IMR-90 (cell line): ENCODE measurements around the gene CTCF. TPM values are rescaled to one million over a fixed set of nuclear protein-coding genes. Genes with fewer than 3 reads are reported as not detected.

Experiments used
- ATAC-seq: fragments of 200-7000 bp; cut with Tn5 transposase; 2 replicates; pipeline ENCODE4 v1.9.1; 2020; ENCODE audit warnings: low read depth, mild to moderate bottlenecking, moderate library complexity
- BruUV-seq: library from RNA; stranded (reverse); fragments of 400-500 nt; replicated peaks from 2 replicates; lab custom pipeline; 2021; lab: Mats Ljungman, UMichigan
- CTCF ChIA-PET: fragments of 300-600 bp; formaldehyde crosslinking; extraction: SDS; loops from one replicate; lab custom pipeline; 2021; ENCODE audit warnings: antibody characterized with exemption; lab: Yijun Ruan, JAX
- POLR2A ChIA-PET: fragments of 300-600 bp; sonication (Branson Sonifier 250); formaldehyde crosslinking; loops from one replicate; lab custom pipeline; 2022; ENCODE audit warnings: antibody characterized with exemption; ENCODE audit not compliant: unreplicated experiment; lab: Charles Lee
- DNase-seq: peaks from one replicate; pipeline ENCODE4 v3.0.0; 2013
- H2AFZ ChIP-seq: replicated peaks from 2 replicates; pipeline ENCODE3; 2013; ENCODE audit warnings: low read length, mild to moderate bottlenecking; ENCODE audit not compliant: poor library complexity
- H2AK5ac ChIP-seq: 2 replicates; pipeline ENCODE4 v1.6.1; 2013; ENCODE audit warnings: low read depth, low read length, inconsistent platforms
- H2AK9ac ChIP-seq: replicated peaks from 2 replicates; pipeline ENCODE3; 2013; ENCODE audit warnings: mild to moderate bottlenecking, low read depth, low read length, moderate library complexity; ENCODE audit not compliant: poor library complexity
- H2BK120ac ChIP-seq: 2 replicates; pipeline ENCODE4 v1.6.1; 2013; ENCODE audit warnings: low read depth, low read length, inconsistent platforms
- H2BK15ac ChIP-seq: 3 replicates; pipeline ENCODE4 v1.6.1; 2013; ENCODE audit warnings: low read depth, low read length, inconsistent platforms
- H2BK20ac ChIP-seq: 2 replicates; pipeline ENCODE4 v1.6.1; 2013; ENCODE audit warnings: low read depth, mild to moderate bottlenecking, inconsistent platforms, low read length, moderate library complexity
- H2BK5ac ChIP-seq: 2 replicates; pipeline ENCODE4 v1.6.1; 2013; ENCODE audit warnings: mild to moderate bottlenecking, low read depth, low read length, inconsistent platforms; ENCODE audit not compliant: poor library complexity, severe bottlenecking
- H3K14ac ChIP-seq: replicated peaks from 2 replicates; pipeline ENCODE4 v1.6.1; 2013; ENCODE audit warnings: low read depth, low read length, inconsistent platforms
- H3K18ac ChIP-seq: 2 replicates; pipeline ENCODE4 v1.6.1; 2013; ENCODE audit warnings: low read depth, low read length, control low read depth
- H3K23ac ChIP-seq: 2 replicates; pipeline ENCODE4 v1.6.1; 2013; ENCODE audit warnings: low read depth, low read length, inconsistent platforms
- H3K27ac ChIP-seq: 2 replicates; pipeline ENCODE4 v1.5.1; 2013; ENCODE audit warnings: mild to moderate bottlenecking, control low read depth, low read length; ENCODE audit not compliant: insufficient read depth
- H3K27me3 ChIP-seq: 2 replicates; pipeline ENCODE4 v1.6.1; 2013; ENCODE audit warnings: low read length; ENCODE audit not compliant: control insufficient read depth, insufficient read depth
- H3K36me3 ChIP-seq: 2 replicates; pipeline ENCODE4 v1.6.1; 2013; ENCODE audit warnings: low read length, mixed read lengths; ENCODE audit not compliant: control insufficient read depth, insufficient read depth
- H3K4ac ChIP-seq: 2 replicates; pipeline ENCODE4 v1.6.1; 2013; ENCODE audit warnings: low read depth, low read length, inconsistent platforms
- H3K4me1 ChIP-seq: 2 replicates; pipeline ENCODE4 v1.6.1; 2013; ENCODE audit warnings: low read length, mixed read lengths; ENCODE audit not compliant: control insufficient read depth, insufficient read depth
- H3K4me2 ChIP-seq: 2 replicates; pipeline ENCODE4 v1.6.1; 2013; ENCODE audit warnings: low read depth, mild to moderate bottlenecking, control low read depth, low read length, moderate library complexity
- H3K4me3 ChIP-seq: 2 replicates; pipeline ENCODE4 v1.5.1; 2013; ENCODE audit warnings: low read depth, mild to moderate bottlenecking, control low read depth, low read length, moderate library complexity; ENCODE audit not compliant: insufficient read depth
- H3K56ac ChIP-seq: 2 replicates; pipeline ENCODE4 v1.6.1; 2013; ENCODE audit warnings: low read length, inconsistent platforms; ENCODE audit not compliant: insufficient read depth; ENCODE audit errors: extremely low read depth
- H3K79me1 ChIP-seq, 2 experiments: 2 replicates each; pipeline ENCODE4 v1.6.1; 2013; ENCODE audit warnings: low read length in 2 of 2, inconsistent platforms in 1 of 2, low read depth in 1 of 2
- H3K9ac ChIP-seq: 2 replicates; pipeline ENCODE4 v1.6.1; 2013; ENCODE audit warnings: low read depth, low read length, control low read depth
- H3K9me1 ChIP-seq: 2 replicates; pipeline ENCODE4 v1.6.1; 2013; ENCODE audit warnings: low read length, inconsistent platforms; ENCODE audit not compliant: insufficient read depth
- H3K9me3 ChIP-seq: 2 replicates; pipeline ENCODE4 v1.6.1; 2013; ENCODE audit warnings: low read length; ENCODE audit not compliant: control insufficient read depth, insufficient read depth
- H4K20me1 ChIP-seq: 2 replicates; pipeline ENCODE4 v1.6.1; 2013; ENCODE audit warnings: low read length, inconsistent platforms; ENCODE audit not compliant: insufficient read depth
- H4K5ac ChIP-seq: 2 replicates; pipeline ENCODE4 v1.6.1; 2013; ENCODE audit warnings: mild to moderate bottlenecking, low read depth, low read length, control low read depth
- H4K8ac ChIP-seq, 2 experiments: 2 replicates each; pipeline ENCODE4 v1.6.1; 2013; ENCODE audit warnings: low read depth in 2 of 2, low read length in 2 of 2, control low read depth in 1 of 2, inconsistent platforms in 1 of 2
- H4K91ac ChIP-seq: 2 replicates; pipeline ENCODE4 v1.6.1; 2013; ENCODE audit warnings: low read depth, low read length, inconsistent platforms; ENCODE audit not compliant: insufficient read depth
- BHLHE40 ChIP-seq: fragments of 150-350 bp; IDR thresholded peaks from 2 replicates; pipeline ENCODE4 v1.6.1; 2016; ENCODE audit warnings: mild to moderate bottlenecking, low read depth, low read length
- CEBPB ChIP-seq: IDR thresholded peaks from 2 replicates; pipeline ENCODE4 v1.6.1; 2012; ENCODE audit warnings: low read depth, low read length, improper control_type of control experiment
- CHD1 ChIP-seq: IDR thresholded peaks from 2 replicates; pipeline ENCODE4 v1.6.1; 2012; ENCODE audit warnings: low read depth, low read length, improper control_type of control experiment
- ELK1 ChIP-seq: fragments of 150-350 bp; IDR thresholded peaks from 2 replicates; pipeline ENCODE4 v1.6.1; 2016; ENCODE audit warnings: low read depth, mild to moderate bottlenecking, low read length, moderate library complexity, borderline replicate concordance
- MAFK ChIP-seq: IDR thresholded peaks from 2 replicates; pipeline ENCODE4 v1.6.1; 2012; ENCODE audit warnings: low read depth, low read length, improper control_type of control experiment
- MAZ ChIP-seq: IDR thresholded peaks from 2 replicates; pipeline ENCODE4 v1.6.1; 2012; ENCODE audit warnings: low read depth, mild to moderate bottlenecking, low read length, improper control_type of control experiment, moderate library complexity, borderline replicate concordance
- MXI1 ChIP-seq: IDR thresholded peaks from 2 replicates; pipeline ENCODE4 v1.6.1; 2012; ENCODE audit warnings: low read depth, mild to moderate bottlenecking, low read length, moderate library complexity, borderline replicate concordance
- NFE2L2 ChIP-seq: fragments of 150-350 bp; IDR thresholded peaks from 2 replicates; pipeline ENCODE4 v1.6.1; 2016; ENCODE audit warnings: low read depth, mild to moderate bottlenecking, low read length
- POLR2A ChIP-seq: IDR thresholded peaks from 2 replicates; pipeline ENCODE4 v1.6.1; 2012; ENCODE audit warnings: mild to moderate bottlenecking, low read depth, low read length
- RAD21 ChIP-seq: IDR thresholded peaks from 2 replicates; pipeline ENCODE4 v1.6.1; 2012; ENCODE audit warnings: low read length, improper control_type of control experiment
- RCOR1 ChIP-seq: IDR thresholded peaks from 2 replicates; pipeline ENCODE4 v1.6.1; 2012; ENCODE audit warnings: mild to moderate bottlenecking, low read length, improper control_type of control experiment; ENCODE audit not compliant: insufficient replicate concordance
- RFX5 ChIP-seq: IDR thresholded peaks from 2 replicates; pipeline ENCODE4 v1.8.0; 2012; ENCODE audit warnings: low read depth, mild to moderate bottlenecking, low read length, moderate library complexity
- SMC3 ChIP-seq: fragments of 150-350 bp; IDR thresholded peaks from 2 replicates; pipeline ENCODE4 v1.6.1; 2016; ENCODE audit warnings: low read depth, mild to moderate bottlenecking, antibody characterized with exemption, low read length, moderate library complexity
- USF2 ChIP-seq: fragments of 150-350 bp; IDR thresholded peaks from 2 replicates; pipeline ENCODE4 v1.6.1; 2017; ENCODE audit warnings: mild to moderate bottlenecking, antibody characterized with exemption, low read length, low read depth
- WGBS, 2 experiments: methylation state at CpG; one replicate each; pipeline versions ENCODE4 v1.1.5 to v1.1.7; 2013; ENCODE audit warnings: missing lambda C conversion rate in 2 of 2; ENCODE audit not compliant: insufficient read length in 1 of 2; ENCODE audit errors: extremely low coverage in 2 of 2; 5-methylcytosine and 5-hydroxymethylcytosine counted together
- dilution Hi-C: fragments of 300-500 bp; cut with HindIII; formaldehyde crosslinking; loops from one replicate; pipeline ENCODE4 v1.14.3; 2018; ENCODE audit warnings: low sequenced_read_pairs; ENCODE audit not compliant: unreplicated experiment
- in situ Hi-C: fragments of 300-500 bp; cut with MboI; formaldehyde crosslinking; loops from 3 replicates; pipeline ENCODE4 v1.14.3; 2019; ENCODE audit warnings: low sequenced_read_pairs, inconsistent platforms, mixed read lengths
- intact Hi-C: fragments of 100-400 bp; cut with micrococcal nuclease; formaldehyde crosslinking; loops from 2 replicates; pipeline ENCODE4 v1.10.0; 2022
- polyA plus RNA-seq, 3 experiments: library from polyadenylated mRNA; depleted of rRNA; stranded (reverse); fragments of >200 nt; gene quantifications; 2 replicates each; pipeline ENCODE4 v1.2.3, GENCODE V29; 2012; ENCODE audit warnings: low replicate concordance in 1 of 3
- total RNA-seq: library from RNA; depleted of rRNA; stranded (reverse); fragments of >200 nt; gene quantifications from 2 replicates; pipeline ENCODE4 v1.2.3, GENCODE V29; 2012
- TF ChIP-seq, protein P1 (sequence below): conservative IDR thresholded peaks from 2 replicates; pipeline ENCODE4 v1.5.1; 2012; ENCODE audit warnings: mild to moderate bottlenecking, low read depth, low read length, improper control_type of control experiment

The CTCF gene
- total and polyA plus RNA-seq, 2 of the 4 experiments (the other 2 are of a cell fraction), result 16.1 to 22.8 TPM

GRCh38 chr16:67593288-67593687 is 31.0 kb downstream of the CTCF start:
- H2AK9ac ChIP-seq, result no peak overlapping the region
- no peak overlapping the region for H3K56ac ChIP-seq
- no CpG with 5 or more reads among the region's 4 CpGs for WGBS, 2 experiments
- H2BK120ac ChIP-seq, result no peak overlapping the region
- ChIA-PET POLR2A (no interaction called here), CTCF (no interaction called here)
- no peaks in the 10 kb centered on the region for H3K9me3 ChIP-seq
- H3K27me3 ChIP-seq, result no peaks in the 10 kb centered on the region
- H3K14ac ChIP-seq, result no peak overlapping the region
- H2BK5ac ChIP-seq, result no peak overlapping the region
- H3K4me3 ChIP-seq, result no peak overlapping the region
- no peak for TF ChIP-seq CEBPB
- TF ChIP-seq CHD1, result no peak
- TF ChIP-seq, protein P1, sequence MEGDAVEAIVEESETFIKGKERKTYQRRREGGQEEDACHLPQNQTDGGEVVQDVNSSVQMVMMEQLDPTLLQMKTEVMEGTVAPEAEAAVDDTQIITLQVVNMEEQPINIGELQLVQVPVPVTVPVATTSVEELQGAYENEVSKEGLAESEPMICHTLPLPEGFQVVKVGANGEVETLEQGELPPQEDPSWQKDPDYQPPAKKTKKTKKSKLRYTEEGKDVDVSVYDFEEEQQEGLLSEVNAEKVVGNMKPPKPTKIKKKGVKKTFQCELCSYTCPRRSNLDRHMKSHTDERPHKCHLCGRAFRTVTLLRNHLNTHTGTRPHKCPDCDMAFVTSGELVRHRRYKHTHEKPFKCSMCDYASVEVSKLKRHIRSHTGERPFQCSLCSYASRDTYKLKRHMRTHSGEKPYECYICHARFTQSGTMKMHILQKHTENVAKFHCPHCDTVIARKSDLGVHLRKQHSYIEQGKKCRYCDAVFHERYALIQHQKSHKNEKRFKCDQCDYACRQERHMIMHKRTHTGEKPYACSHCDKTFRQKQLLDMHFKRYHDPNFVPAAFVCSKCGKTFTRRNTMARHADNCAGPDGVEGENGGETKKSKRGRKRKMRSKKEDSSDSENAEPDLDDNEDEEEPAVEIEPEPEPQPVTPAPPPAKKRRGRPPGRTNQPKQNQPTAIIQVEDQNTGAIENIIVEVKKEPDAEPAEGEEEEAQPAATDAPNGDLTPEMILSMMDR, result no peak
- TF ChIP-seq RFX5, result no peak
- no peak for TF ChIP-seq NFE2L2
- TF ChIP-seq MXI1, result no peak
- no peak for TF ChIP-seq RCOR1
- TF ChIP-seq MAZ, result no peak
- TF ChIP-seq ELK1, result no peak
- no peak for TF ChIP-seq POLR2A
- TF ChIP-seq SMC3, result no peak
- TF ChIP-seq RAD21, result no peak
- TF ChIP-seq USF2, result no peak
- TF ChIP-seq MAFK, result no peak
- TF ChIP-seq BHLHE40, result no peak
- H4K8ac ChIP-seq, result no peak overlapping the region
- dilution Hi-C loops, result no loop called here
- 0 out of 2 replicates have a peak, but pooled peaks cover 1% of the 10 kb centered on the region for H3K36me3 ChIP-seq
- no peak overlapping the region for H2AK5ac ChIP-seq
- intact Hi-C loops, result no loop called here
- no peak overlapping the region for H2BK15ac ChIP-seq
- ATAC-seq (no peak), DNase-seq (no peak)
- H3K18ac ChIP-seq, result no peak overlapping the region
- H2BK20ac ChIP-seq, result no peak overlapping the region
- H4K5ac ChIP-seq, result no peak overlapping the region
- no peak overlapping the region for H3K27ac ChIP-seq
- H3K4ac ChIP-seq, result no peak overlapping the region
- in situ Hi-C loops, result no loop called here
- peaks cover 32 to 73% of the 10 kb centered on the region in 2 experiments for H3K79me1 ChIP-seq
- peaks cover 3% of the 10 kb centered on the region; the same call in 1 of the 2 replicates for H3K4me1 ChIP-seq
- peaks cover 28% of the 10 kb centered on the region for H4K20me1 ChIP-seq
- no TSS peak for BruUV-seq
- no peak overlapping the region for H4K91ac ChIP-seq
- H3K23ac ChIP-seq, result 0 out of 2 replicates have a peak overlapping the region, but pooled peaks have one; percentile 3
- peaks cover 22% of the 10 kb centered on the region for H3K9me1 ChIP-seq
- no peak overlapping the region for H3K9ac ChIP-seq
- no peak overlapping the region for H3K4me2 ChIP-seq
- no peak overlapping the region for H2AFZ ChIP-seq
